Memory B cell (primary cell): ENCODE measurements around the gene HNRNPH2.

ENCODE experiments used
- ATAC-seq: fragments of 150-1000 bp; cut with Tn5 transposase; 2 replicates; pipeline ENCODE4 v1.10.0; 2021; ENCODE audit warnings: low read depth, mild to moderate bottlenecking, moderate library complexity
- DNase-seq, 2 donors: peaks; one replicate each; pipeline ENCODE4 v3.0.0; 2022; ENCODE audit warnings: low spot score in 2 of 2
- H3K27ac Mint-ChIP-seq: one replicate; pipeline ENCODE4 v1.8.0; 2022; ENCODE audit warnings: mild to moderate bottlenecking, moderate library complexity, mixed read lengths
- H3K27me3 Mint-ChIP-seq: one replicate; pipeline ENCODE4 v1.8.0; 2022; ENCODE audit warnings: mixed read lengths
- H3K36me3 Mint-ChIP-seq: one replicate; pipeline ENCODE4 v1.8.0; 2022; ENCODE audit warnings: mild to moderate bottlenecking, mixed read lengths
- H3K4me1 Mint-ChIP-seq: one replicate; pipeline ENCODE4 v1.8.0; 2022; ENCODE audit warnings: mixed read lengths
- H3K4me3 Mint-ChIP-seq: one replicate; pipeline ENCODE4 v1.8.0; 2022; ENCODE audit warnings: mild to moderate bottlenecking, moderate library complexity, mixed read lengths
- H3K9me3 Mint-ChIP-seq: one replicate; pipeline ENCODE4 v1.8.0; 2022; ENCODE audit warnings: mixed read lengths

HNRNPH2 gene

DNA sequence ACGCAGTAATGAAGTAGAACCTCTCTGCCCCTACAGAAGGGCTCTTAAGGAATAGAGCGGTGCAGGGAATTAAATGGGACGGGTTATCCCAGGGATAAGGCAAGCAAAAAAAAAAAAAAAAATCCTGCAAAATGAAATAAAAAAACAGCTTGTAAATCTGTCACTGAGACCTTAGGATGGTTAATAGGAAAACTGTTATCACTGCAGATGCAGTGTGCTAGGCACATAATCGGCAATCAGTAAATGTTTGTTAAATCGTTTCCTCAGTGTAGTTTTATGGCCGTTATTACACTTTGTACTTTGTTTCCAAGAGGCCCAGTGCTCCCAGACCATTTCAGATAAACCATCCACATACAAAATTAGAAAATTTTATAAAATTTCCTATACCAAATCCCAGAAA lies 1.0 kb downstream of the HNRNPH2 start:
- Mint-ChIP-seq H3K36me3 (peaks cover 15% of the 10 kb centered on the region), H3K4me3 (peak overlapping the region; percentile 68), H3K4me1 (peaks cover 24% of the 10 kb centered on the region), H3K27me3 (no peaks in the 10 kb centered on the region), H3K9me3 (no peaks in the 10 kb centered on the region), H3K27ac (peak overlapping the region; percentile 98)
- ATAC-seq (no peak), DNase-seq (no peak)

DNA sequence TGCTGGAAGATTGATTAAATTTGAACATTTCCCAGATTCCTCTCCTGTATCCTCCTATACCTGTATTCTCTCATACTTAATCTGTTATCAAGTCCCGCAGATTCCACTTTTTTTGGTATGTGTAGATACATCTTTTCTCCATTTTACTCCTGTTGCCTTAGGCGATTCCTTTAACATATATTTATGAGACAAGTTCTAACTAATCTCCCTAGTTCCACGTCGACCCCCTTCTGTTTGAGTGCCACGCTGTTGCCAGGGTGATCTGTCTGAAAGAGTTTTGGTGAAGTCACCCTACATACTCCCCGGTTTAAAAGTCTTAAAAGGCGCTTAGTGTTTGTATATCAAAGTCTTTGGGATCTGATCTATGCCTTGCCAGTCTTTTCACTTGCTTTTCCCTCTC lies 2.4 kb downstream of the HNRNPH2 start:
- H3K4me3 Mint-ChIP-seq, result peak overlapping the region; percentile 51
- peak overlapping the region; percentile 90 for H3K27ac Mint-ChIP-seq
- peaks cover 26% of the 10 kb centered on the region for H3K4me1 Mint-ChIP-seq
- no peaks in the 10 kb centered on the region for H3K9me3 Mint-ChIP-seq
- no peak for ATAC-seq
- H3K27me3 Mint-ChIP-seq, result no peaks in the 10 kb centered on the region
- DNase-seq, result no peak
- H3K36me3 Mint-ChIP-seq, result peaks cover 13% of the 10 kb centered on the region

DNA sequence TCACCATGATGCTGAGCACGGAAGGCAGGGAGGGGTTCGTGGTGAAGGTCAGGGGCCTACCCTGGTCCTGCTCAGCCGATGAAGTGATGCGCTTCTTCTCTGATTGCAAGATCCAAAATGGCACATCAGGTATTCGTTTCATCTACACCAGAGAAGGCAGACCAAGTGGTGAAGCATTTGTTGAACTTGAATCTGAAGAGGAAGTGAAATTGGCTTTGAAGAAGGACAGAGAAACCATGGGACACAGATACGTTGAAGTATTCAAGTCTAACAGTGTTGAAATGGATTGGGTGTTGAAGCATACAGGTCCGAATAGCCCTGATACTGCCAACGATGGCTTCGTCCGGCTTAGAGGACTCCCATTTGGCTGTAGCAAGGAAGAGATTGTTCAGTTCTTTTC lies 4.0 kb downstream of the HNRNPH2 start:
- Mint-ChIP-seq H3K27ac (peak overlapping the region; percentile 80), H3K36me3 (peaks cover 13% of the 10 kb centered on the region), H3K4me3 (peak overlapping the region; percentile 17), H3K4me1 (peaks cover 27% of the 10 kb centered on the region), H3K9me3 (no peaks in the 10 kb centered on the region), H3K27me3 (no peaks in the 10 kb centered on the region)
- DNase-seq (no peak), ATAC-seq (no peak)

DNA sequence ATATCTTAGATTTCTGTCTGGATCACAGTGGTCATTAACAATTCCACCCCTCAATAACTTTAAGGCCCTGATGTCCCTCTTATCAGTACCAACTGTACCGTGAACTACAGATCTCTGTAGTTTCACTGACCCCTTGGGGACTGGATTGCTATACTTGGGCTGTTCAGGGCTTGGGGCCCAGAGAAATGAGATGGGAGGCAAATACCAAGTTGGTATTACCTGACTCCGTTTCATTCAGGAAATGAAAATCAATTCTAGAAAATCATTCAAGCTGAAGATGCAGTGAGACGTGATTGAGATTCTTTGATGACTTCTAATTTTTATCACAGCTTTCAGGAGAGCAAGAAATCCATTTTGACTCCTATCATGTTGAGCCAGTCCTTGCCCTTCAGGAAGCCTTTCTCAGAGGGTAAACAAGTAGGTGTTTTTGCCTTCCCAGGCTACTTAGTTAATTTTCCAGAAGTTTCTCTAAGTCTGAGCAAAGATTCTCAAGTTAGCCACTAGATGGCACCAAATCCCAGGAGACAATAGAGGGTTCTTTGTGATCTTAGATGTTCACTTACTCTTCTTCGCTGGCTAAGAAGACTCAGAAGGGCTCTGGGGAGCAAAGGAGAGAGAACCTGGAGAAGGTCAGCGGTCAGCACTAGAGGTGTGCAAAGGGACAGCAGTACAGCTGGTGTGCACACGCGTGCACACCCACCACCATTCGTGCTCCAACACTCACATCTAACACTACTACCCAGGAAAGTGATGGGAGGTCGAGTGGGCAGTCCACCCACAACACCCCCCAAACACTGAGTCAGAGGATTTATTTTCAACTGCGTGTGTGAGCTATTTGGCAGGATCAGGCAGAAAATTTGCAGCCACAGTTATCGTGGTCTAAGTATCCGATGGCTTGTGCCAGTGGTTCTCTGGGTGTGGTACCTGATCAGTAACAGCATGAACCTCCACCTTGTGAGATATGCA lies 7.4 kb downstream of the HNRNPH2 start:
- peaks cover 25% of the 10 kb centered on the region for H3K4me1 Mint-ChIP-seq
- H3K4me3 Mint-ChIP-seq, result peak overlapping the region; percentile 6
- no peaks in the 10 kb centered on the region for H3K27me3 Mint-ChIP-seq
- peaks cover 15% of the 10 kb centered on the region for H3K36me3 Mint-ChIP-seq
- H3K9me3 Mint-ChIP-seq, result no peaks in the 10 kb centered on the region
- DNase-seq (peak; percentile 44 to 51), ATAC-seq (peak; percentile 63)
- H3K27ac Mint-ChIP-seq, result peak overlapping the region; percentile 80

DNA sequence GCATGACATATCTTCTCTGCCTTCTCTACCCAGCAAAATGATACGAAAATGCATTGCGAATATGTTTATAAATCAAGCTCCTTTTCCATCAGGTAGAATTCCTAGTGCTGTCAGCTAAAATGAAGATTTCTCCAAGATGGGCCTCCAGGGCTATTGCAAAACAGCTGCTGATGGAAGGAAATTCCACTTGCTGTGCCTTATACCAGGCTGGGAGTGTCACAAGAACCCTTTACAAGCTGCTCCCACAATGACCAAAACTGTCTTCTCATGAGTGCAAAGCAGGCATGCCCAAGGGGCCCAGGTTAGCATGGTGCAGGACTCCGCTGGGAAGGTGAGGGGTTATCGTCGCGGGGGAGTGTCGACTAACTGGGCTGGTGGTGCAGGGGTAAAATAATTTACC lies 8.7 kb downstream of the HNRNPH2 start:
- Mint-ChIP-seq H3K4me1 (peaks cover 24% of the 10 kb centered on the region), H3K9me3 (no peaks in the 10 kb centered on the region), H3K27ac (no peak overlapping the region), H3K4me3 (peak overlapping the region; percentile 43), H3K36me3 (peaks cover 18% of the 10 kb centered on the region), H3K27me3 (no peaks in the 10 kb centered on the region)
- no peak for DNase-seq
- ATAC-seq, result no peak

DNA sequence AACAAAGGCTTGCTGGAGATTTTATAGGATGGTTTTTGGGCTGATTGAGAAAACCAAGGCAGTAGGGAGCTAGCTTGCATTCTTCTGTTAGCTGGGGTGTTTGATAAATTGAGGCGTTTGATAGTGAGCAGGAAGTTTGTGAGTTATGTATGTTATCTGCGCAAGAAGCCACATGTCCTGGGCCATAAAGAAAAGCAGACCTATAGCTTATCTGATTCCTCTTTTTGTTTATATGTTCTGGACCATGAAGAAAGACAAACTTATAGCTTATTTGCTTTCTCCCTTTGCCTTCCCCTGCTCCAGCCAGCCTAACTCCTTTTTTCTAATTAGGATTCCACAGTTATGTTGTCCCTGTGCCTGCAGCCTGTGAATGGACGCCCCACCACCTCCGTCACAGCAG lies 9.2 kb downstream of the HNRNPH2 start:
- Mint-ChIP-seq H3K9me3 (no peaks in the 10 kb centered on the region), H3K36me3 (peaks cover 13% of the 10 kb centered on the region), H3K27me3 (no peaks in the 10 kb centered on the region), H3K4me1 (peaks cover 20% of the 10 kb centered on the region), H3K27ac (peak overlapping the region; percentile 97), H3K4me3 (peak overlapping the region; percentile 90)
- DNase-seq, result no peak
- ATAC-seq, result no peak

DNA sequence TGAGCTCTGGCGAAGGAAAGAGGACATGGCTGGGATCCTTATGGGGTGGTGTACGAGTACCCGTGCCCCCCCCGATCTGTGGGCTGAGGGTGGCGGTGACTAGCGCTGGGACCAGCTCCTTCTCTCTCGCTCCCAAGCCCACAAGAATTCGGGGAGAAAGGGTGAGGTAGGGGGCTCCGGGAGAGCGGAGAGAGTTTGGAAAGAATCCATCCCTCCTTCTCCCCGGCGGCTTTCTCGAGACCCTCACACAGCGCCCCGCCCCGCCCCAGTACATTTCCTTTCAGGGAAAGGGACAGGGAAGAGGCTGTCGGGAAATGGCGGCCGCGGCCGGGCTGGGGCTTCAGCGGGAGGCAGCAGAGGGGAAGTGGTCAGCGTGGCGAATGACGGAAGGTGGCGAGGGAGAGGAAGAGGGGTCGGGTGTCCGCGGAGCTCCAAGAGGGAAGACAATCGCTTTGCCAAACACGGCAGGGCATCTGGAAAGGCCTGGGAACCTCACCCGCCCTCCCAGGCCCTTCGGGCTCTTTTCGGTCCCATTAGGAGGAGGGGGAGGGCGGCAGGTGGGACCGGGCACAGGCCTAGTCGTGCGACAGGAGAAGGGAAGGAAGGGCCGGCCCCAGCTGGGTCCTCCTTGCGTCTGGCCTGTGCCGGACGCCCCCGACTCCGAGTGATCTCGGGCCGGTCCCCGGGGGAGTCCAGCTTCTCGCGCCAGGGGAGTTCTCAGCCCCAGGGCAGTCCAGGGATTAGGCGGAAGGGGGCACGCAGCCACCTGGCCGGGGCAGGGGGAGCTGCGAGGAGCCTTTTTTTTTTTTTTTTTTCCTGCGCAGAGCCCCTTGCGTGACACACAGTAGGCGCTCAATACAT lies 10.2 kb downstream of the HNRNPH2 start:
- no peaks in the 10 kb centered on the region for H3K9me3 Mint-ChIP-seq
- peak overlapping the region; percentile 90 for H3K4me3 Mint-ChIP-seq
- DNase-seq (peak in 1 of 2 donors; percentile 29), ATAC-seq (peak; percentile 50)
- peak overlapping the region; percentile 97 for H3K27ac Mint-ChIP-seq
- H3K4me1 Mint-ChIP-seq, result peaks cover 10% of the 10 kb centered on the region
- H3K36me3 Mint-ChIP-seq, result peaks cover 5% of the 10 kb centered on the region
- H3K27me3 Mint-ChIP-seq, result no peaks in the 10 kb centered on the region

DNA sequence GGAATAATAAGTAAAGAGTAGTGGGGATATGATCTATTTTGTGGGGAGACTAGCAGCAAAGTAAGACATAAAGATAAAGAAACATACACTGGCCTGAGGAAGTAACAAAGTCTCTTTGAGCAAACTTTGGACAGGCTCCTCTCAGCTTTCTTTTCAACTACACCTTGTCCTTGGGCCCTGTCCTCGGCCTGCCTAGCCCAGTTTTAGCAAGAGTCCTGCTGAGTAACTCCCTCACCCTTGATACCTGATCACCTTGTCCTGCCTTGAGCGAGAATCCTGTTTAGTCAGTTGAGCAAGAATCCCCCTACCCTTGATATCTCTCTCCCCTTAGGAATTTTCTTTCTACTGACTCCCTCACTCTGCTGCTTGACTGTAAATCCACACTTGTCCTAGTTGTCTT lies 11.5 kb downstream of the HNRNPH2 start:
- Mint-ChIP-seq H3K9me3 (no peaks in the 10 kb centered on the region), H3K4me1 (peaks cover 9% of the 10 kb centered on the region), H3K27ac (no peak overlapping the region), H3K36me3 (peaks cover 5% of the 10 kb centered on the region), H3K4me3 (peak overlapping the region; percentile 41), H3K27me3 (no peaks in the 10 kb centered on the region)
- ATAC-seq (no peak), DNase-seq (no peak)

DNA sequence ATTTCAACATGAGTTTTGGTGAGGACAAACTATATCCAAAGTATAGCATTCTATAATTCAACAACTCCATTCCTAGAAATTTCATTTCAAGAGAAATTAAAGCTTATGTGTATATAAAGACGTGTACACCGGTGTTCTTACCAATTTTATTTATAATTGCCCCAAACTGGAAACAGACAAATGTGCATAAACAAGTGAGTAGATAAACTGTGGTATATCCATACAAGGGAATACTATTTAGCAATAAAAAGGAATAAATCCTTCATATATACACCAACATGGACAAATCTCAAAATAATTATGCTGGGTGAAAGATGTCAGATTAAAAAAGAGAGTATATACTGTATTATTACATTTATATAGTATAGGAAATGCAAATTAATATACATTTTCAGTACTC lies 19.9 kb downstream of the HNRNPH2 start:
- ATAC-seq (no peak), DNase-seq (no peak)
- Mint-ChIP-seq H3K9me3 (no peaks in the 10 kb centered on the region), H3K4me3 (no peak overlapping the region), H3K4me1 (peaks cover 4% of the 10 kb centered on the region), H3K36me3 (peaks cover 18% of the 10 kb centered on the region), H3K27me3 (no peaks in the 10 kb centered on the region), H3K27ac (no peak overlapping the region)

DNA sequence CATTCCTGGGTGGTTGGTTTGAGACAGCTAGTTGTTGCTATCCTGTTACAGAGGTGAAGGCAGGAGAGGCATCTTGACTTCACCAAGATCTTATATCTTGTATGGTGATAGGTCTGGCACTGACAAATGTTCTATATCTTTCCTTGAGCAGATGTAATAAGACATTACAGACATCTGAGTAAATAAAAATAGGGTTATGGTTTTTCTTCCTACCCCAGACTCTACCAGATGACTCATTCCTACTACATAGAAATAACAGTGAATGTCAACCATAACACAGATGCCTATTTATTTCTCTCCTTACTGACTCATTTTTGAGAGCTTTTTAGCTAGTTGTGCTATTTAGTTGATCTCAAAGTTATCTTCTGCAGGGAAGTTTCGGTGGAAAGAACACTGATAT lies 21.9 kb downstream of the HNRNPH2 start:
- ATAC-seq, result no peak
- Mint-ChIP-seq H3K27me3 (no peaks in the 10 kb centered on the region), H3K4me3 (no peak overlapping the region), H3K9me3 (no peaks in the 10 kb centered on the region), H3K4me1 (peaks cover 4% of the 10 kb centered on the region), H3K36me3 (peaks cover 14% of the 10 kb centered on the region), H3K27ac (no peak overlapping the region)
- no peak for DNase-seq

DNA sequence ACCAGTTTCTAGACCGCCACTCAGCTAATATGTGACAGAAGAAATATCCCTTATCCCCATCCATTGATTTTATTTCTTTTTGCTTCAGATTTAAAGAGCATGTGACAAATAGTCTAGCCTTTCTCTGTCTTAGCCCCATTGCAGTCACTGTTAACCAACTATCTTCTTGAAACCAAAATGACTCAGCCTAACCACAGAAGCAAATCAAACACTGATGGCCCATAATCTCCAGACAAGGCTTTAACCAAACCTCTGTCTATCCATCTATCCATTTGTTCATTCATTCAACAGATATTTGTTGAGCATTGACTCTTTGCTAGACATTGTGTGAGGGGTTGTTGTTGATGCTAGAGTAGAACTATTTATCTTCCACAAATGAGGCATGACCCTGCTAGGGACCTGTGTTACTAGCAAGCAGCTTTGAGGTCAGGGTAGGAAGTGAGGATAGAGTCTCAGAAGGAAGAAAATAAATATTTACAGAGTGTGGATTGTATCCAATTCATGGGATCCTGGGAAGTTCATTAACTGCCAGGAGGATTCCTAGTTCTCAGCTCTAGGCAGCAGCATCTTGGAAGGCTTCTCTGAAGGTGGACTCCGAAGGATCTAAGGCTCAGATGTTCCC lies 22.5 kb downstream of the HNRNPH2 start:
- Mint-ChIP-seq H3K27ac (no peak overlapping the region), H3K27me3 (no peaks in the 10 kb centered on the region), H3K4me1 (peaks cover 4% of the 10 kb centered on the region), H3K4me3 (no peak overlapping the region), H3K36me3 (peaks cover 11% of the 10 kb centered on the region), H3K9me3 (no peaks in the 10 kb centered on the region)
- no peak for ATAC-seq
- no peak for DNase-seq

DNA sequence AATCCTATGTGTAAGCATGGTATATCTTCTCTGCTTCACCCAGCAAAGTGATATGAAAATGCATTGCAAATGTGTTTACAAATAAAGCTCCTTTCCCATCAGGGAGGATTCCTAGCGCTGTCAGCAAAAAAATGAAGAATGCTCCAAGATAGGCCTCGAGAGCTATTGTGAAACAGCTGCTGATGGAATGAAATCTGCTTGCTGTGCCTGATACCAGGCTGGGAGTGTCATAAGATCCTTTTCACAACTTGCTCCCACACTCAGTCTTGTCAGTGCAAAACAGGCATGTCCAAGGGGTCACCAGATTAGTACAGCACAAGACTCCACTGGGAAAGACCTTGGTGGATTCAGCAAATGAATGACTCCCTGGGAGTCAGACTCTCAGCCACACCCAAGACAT lies 34.1 kb downstream of the HNRNPH2 start:
- H3K9me3 Mint-ChIP-seq, result no peaks in the 10 kb centered on the region
- no peak overlapping the region for H3K27ac Mint-ChIP-seq
- no peak for ATAC-seq
- H3K4me3 Mint-ChIP-seq, result no peak overlapping the region
- peaks cover 22% of the 10 kb centered on the region for H3K36me3 Mint-ChIP-seq
- no peaks in the 10 kb centered on the region for H3K4me1 Mint-ChIP-seq
- H3K27me3 Mint-ChIP-seq, result no peaks in the 10 kb centered on the region
- DNase-seq, result no peak

DNA sequence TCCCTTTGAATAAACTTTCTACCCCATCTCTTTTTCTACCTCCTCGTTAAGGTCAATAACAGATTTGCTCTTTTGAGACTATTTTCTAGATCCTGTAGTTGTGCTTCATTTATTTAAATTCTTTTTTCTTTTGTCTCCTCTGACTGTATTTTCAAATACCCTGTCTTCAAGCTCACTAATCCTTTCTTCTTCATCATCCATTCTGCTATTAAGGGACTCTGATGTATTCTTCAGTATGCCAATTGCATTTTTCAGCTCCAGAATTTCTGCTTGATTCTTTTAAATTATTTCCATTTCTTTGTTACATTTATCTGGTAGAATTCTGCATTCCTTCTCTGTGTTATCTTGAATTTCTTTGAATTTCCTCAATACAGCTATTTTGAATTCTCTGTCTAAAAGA lies 41.3 kb downstream of the HNRNPH2 start:
- ATAC-seq, result no peak
- H3K27ac Mint-ChIP-seq, result no peak overlapping the region
- no peaks in the 10 kb centered on the region for H3K4me1 Mint-ChIP-seq
- H3K36me3 Mint-ChIP-seq, result peaks cover 26% of the 10 kb centered on the region
- H3K9me3 Mint-ChIP-seq, result peaks cover 5% of the 10 kb centered on the region
- H3K4me3 Mint-ChIP-seq, result no peak overlapping the region
- DNase-seq, result no peak
- no peaks in the 10 kb centered on the region for H3K27me3 Mint-ChIP-seq

DNA sequence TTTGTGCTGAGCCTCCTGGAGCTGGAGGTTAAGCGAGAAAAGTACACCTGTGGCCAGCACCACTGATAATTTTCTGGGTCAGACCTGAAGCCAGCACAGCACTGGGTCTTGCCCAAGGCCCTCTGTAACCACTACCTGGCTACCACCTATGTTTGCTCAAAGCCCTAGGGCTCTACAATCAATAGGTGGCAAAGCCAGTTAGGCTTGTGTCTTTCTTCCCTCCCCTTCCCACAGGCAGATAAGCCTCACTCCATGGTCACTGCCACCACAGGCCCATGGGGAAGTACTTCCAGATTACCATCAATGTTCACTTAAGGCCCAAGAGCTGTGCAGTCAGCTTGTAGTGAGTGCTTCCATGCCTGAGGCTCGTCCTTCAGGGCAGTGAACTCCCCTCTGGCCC lies 42.1 kb downstream of the HNRNPH2 start:
- peaks cover 5% of the 10 kb centered on the region for H3K9me3 Mint-ChIP-seq
- H3K4me1 Mint-ChIP-seq, result no peaks in the 10 kb centered on the region
- no peak for DNase-seq
- no peaks in the 10 kb centered on the region for H3K27me3 Mint-ChIP-seq
- H3K27ac Mint-ChIP-seq, result no peak overlapping the region
- H3K4me3 Mint-ChIP-seq, result no peak overlapping the region
- peaks cover 28% of the 10 kb centered on the region for H3K36me3 Mint-ChIP-seq
- ATAC-seq, result no peak
